Renal pelvis (tissue), 4 donors: ENCODE results near the gene ZSCAN9. TPM values are rescaled to one million over a fixed set of nuclear protein-coding genes. Genes with fewer than 3 reads are reported as not detected.

Experiments used
- DNase-seq: peaks from one replicate; pipeline ENCODE4 v3.0.0-alpha.2; 2013
- polyA plus RNA-seq, 3 donors: library from polyadenylated mRNA; unstranded; fragments of 120-200 nt; gene quantifications; one replicate each; pipeline ENCODE4 v1.2.1, GENCODE V29; 2013; ENCODE audit not compliant: insufficient read length in 3 of 3

The ZSCAN9 gene
- polyA plus RNA-seq, 3 donors = 24.2 to 39.2 (median 35.6) TPM

- peak; percentile 55 for DNase-seq
Measured at GRCh38 chr6:28258877-28259777, 34.1 kb downstream of the ZSCAN9 start, which contains the start of gene NKAPL. NKAPL (plus strand) TSS chr6:28259297; CDS start chr6:28259372, 75 bp downstream.

GRCh38 chr6:28263922-28264321, 38.8 kb downstream of the ZSCAN9 start:
- no peak for DNase-seq

- no peak for DNase-seq
Measured at GRCh38 chr6:28264834-28265401, 39.8 kb downstream of the ZSCAN9 start.

GRCh38 chr6:28266563-28266961, 41.5 kb downstream of the ZSCAN9 start:
- no peak for DNase-seq

- peak; percentile 91 for DNase-seq
Measured at GRCh38 chr6:28266962-28267694, 42.1 kb downstream of the ZSCAN9 start, which contains the start of gene ZSCAN26. ZSCAN26 (plus strand) TSS chr6:28267143; CDS start chr6:28271920, 4,777 bp downstream.

GRCh38 chr6:28267695-28268059, 42.6 kb downstream of the ZSCAN9 start:
- DNase-seq = no peak

GRCh38 chr6:28269492-28269891, 44.4 kb downstream of the ZSCAN9 start:
- DNase-seq = no peak

GRCh38 chr6:28274888-28275287, 49.8 kb downstream of the ZSCAN9 start:
- DNase-seq = no peak

DNA sequence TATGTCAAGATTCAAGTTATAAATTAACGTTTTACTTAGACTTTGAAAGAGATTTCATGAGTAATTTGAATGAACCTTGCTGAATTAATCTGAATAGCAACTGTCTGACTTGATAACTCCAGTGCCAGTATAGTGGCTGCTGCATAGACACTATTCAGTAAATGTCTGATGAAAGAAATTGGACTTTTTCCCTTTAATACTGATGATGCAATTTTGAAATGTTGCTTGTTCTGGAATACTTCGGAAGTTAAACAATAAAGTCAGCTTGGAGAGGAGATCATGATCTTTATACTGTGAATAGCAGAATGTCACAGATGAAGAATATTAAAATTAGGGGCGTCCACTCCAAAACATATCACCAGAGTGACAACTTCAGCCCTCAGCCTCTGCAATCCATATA, 52.7 kb downstream of the ZSCAN9 start:
- no peak for DNase-seq

GRCh38 chr6:28280595-28281287, 55.7 kb downstream of the ZSCAN9 start:
- DNase-seq = no peak

DNA sequence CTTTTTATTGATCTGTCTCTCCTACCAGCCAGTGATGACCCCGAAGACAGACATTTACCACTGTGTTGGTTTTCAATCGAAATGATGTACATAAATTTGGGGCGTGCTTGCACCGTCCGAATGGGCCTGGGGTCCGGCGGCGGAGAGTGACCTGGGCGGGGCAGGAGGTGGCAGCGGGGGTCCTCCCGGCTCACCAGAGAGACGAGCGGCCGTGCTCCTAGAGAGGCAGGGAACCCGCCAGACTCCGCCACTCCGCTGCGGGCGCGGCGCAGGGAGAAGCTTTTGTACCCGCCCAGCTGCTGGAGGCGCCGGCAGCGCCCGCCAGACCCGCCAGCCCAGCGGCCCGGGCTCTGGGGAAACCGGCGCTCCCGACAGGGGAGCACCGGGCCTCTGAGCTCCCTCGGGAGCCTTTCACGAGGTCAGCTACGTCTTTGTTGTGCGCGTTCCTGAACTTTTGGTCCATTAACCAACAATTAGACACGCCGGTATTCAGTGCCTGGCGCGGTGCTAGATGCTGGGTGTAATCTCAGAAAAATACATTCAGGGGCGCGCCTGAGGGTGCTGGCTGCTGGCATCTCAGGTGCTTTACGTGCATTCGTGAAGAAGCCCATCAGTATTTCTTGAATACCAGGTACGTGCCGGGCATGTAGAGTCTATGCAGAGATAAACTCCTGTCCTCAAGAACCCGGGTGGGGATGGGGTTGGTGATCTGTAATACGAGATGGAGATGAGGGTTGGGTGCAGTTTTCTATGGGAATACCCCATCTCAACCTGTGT, 56.4 kb downstream of the ZSCAN9 start, which contains the start of gene PGBD1:
Gene PGBD1 (plus strand): TSS at position 285 of the 777 bp plus-strand sequence. CDS start 2,242 bp downstream, outside the sequence.
- peak; percentile 66 for DNase-seq

GRCh38 chr6:28282926-28283325, 57.9 kb downstream of the ZSCAN9 start:
- DNase-seq = no peak

Other genes starting within 250 kb of the ZSCAN9 start
- gene ZNF165, start 144.7 kb upstream of the ZSCAN9 start, polyA plus RNA-seq = 1 to 10 TPM; 4.1 to 5.2 (median 4.1) TPM
- gene ZSCAN16, start 100.7 kb upstream of the ZSCAN9 start, polyA plus RNA-seq = 10 to 100 TPM; 11.1 to 12.0 (median 11.3) TPM
- gene ZKSCAN8, start 83.4 kb upstream of the ZSCAN9 start, polyA plus RNA-seq = 10 to 100 TPM; 37.6 to 48.3 (median 48.2) TPM
- gene ZKSCAN4, start 27.0 kb downstream of the ZSCAN9 start, polyA plus RNA-seq = 10 to 100 TPM; 10.7 to 13.2 (median 11.2) TPM
- gene NKAPL, start 34.0 kb downstream of the ZSCAN9 start, polyA plus RNA-seq = 1 to 10 TPM; 2.3 to 2.8 (median 2.6) TPM
- gene ZSCAN26, start 41.9 kb downstream of the ZSCAN9 start, polyA plus RNA-seq = 10 to 100 TPM; 34.1 to 40.9 (median 35.2) TPM
- 10 to 100 TPM; 10.0 to 12.7 (median 12.4) TPM for gene PGBD1, start 56.3 kb downstream of the ZSCAN9 start, polyA plus RNA-seq
- gene ZSCAN31, start 110.9 kb downstream of the ZSCAN9 start, polyA plus RNA-seq = 10 to 100 TPM; 10.4 to 11.6 (median 11.4) TPM
- 10 to 100 TPM; 10.0 to 14.8 (median 10.7) TPM for gene ZKSCAN3, start 124.7 kb downstream of the ZSCAN9 start, polyA plus RNA-seq
- gene ZSCAN12, start 174.5 kb downstream of the ZSCAN9 start, polyA plus RNA-seq = 10 to 100 TPM; 12.1 to 15.7 (median 15.2) TPM
- gene ZSCAN23, start 218.2 kb downstream of the ZSCAN9 start, polyA plus RNA-seq = 10 to 100 TPM; 12.3 to 20.5 (median 16.6) TPM